GM18870 (cell line): ENCODE data around the gene RHBDD1.
"Not testable (repeated sequence)": the region's sequence is repeated elsewhere in the genome, so short reads cannot be mapped to it uniquely, and the experiment has no call there.

ENCODE experiments used
- ATAC-seq: cut with Tn5 transposase; IDR thresholded peaks from one replicate; pipeline ENCODE4 v1.9.1; 2021; ENCODE audit warnings: moderate library complexity; ENCODE audit not compliant: unreplicated experiment

Gene RHBDD1

GRCh38 chr2:226799211-226799975 lies 36.5 kb upstream of the RHBDD1 start, which contains the start of gene IRS1:
TSS of gene IRS1 (minus strand) at chr2:226799820. CDS start at chr2:226798738, 1,082 bp downstream.
- ATAC-seq: peak; percentile 21

- ATAC-seq: no peak
Measured at GRCh38 chr2:226799976-226800940, 35.6 kb upstream of the RHBDD1 start.

- peak; percentile 88 for ATAC-seq
Measured at GRCh38 chr2:226800941-226801784, 34.7 kb upstream of the RHBDD1 start.

GRCh38 chr2:226802573-226802972 lies 33.3 kb upstream of the RHBDD1 start:
- ATAC-seq: peak; percentile 22

- no peak for ATAC-seq
Measured at GRCh38 chr2:226803410-226803809, 32.4 kb upstream of the RHBDD1 start.

- ATAC-seq: no peak
Measured at GRCh38 chr2:226813148-226813701, 22.6 kb upstream of the RHBDD1 start.

- no peak for ATAC-seq
Measured at GRCh38 chr2:226818930-226819329, 16.9 kb upstream of the RHBDD1 start.

- ATAC-seq: no peak
Measured at GRCh38 chr2:226825056-226825455, 10.8 kb upstream of the RHBDD1 start.

- no peak for ATAC-seq
Measured at GRCh38 chr2:226828191-226828590, 7.7 kb upstream of the RHBDD1 start.

- ATAC-seq: no peak
Measured at GRCh38 chr2:226829721-226830631, 5.9 kb upstream of the RHBDD1 start.

GRCh38 chr2:226831266-226831665 lies 4.6 kb upstream of the RHBDD1 start:
- no peak for ATAC-seq

- no peak for ATAC-seq
Measured at GRCh38 chr2:226832061-226832460, 3.8 kb upstream of the RHBDD1 start.

- ATAC-seq: not testable (repeated sequence)
Measured at GRCh38 chr2:226834880-226835279, 974 bp upstream of the RHBDD1 start.

- peak; percentile 22 for ATAC-seq
Measured at GRCh38 chr2:226835420-226835795, 446 bp upstream of the RHBDD1 start.

GRCh38 chr2:226836548-226836885 lies 663 bp downstream of the RHBDD1 start:
- ATAC-seq: peak; percentile 10

- no peak for ATAC-seq
Measured at GRCh38 chr2:226837334-226837733, 1.5 kb downstream of the RHBDD1 start.

- ATAC-seq: no peak
Measured at GRCh38 chr2:226837787-226838603, 2.1 kb downstream of the RHBDD1 start.

- ATAC-seq: peak; percentile 19
Measured at GRCh38 chr2:226838722-226839121, 2.9 kb downstream of the RHBDD1 start.

GRCh38 chr2:226839161-226839560 lies 3.3 kb downstream of the RHBDD1 start:
- no peak for ATAC-seq
